K562 (cell line): ENCODE results near the gene COL20A1. TPM values are rescaled to one million over a fixed set of nuclear protein-coding genes. Genes with fewer than 3 reads are reported as not detected.
A peak's percentile ranks its signal among the peaks of the same experiment; 100 is the strongest.

Experiments
- ATAC-seq: fragments of 200-7000 bp; cut with Tn5 transposase; 3 replicates; pipeline ENCODE4 v1.9.1; 2020; ENCODE audit warnings: moderate library complexity
- BruUV-seq: library from RNA; stranded (reverse); fragments of 400-500 nt; replicated peaks from 2 replicates; lab custom pipeline; 2021; lab: Mats Ljungman, UMichigan
- CTCF ChIA-PET: fragments of 300-600 bp; formaldehyde crosslinking; extraction: SDS; loops from one replicate; lab custom pipeline; 2021; ENCODE audit warnings: low intra/inter-chr PET ratio; lab: Yijun Ruan, JAX
- POLR2A ChIA-PET: fragments of 300-600, 350-650 bp; sonication (Branson Sonifier 250); formaldehyde crosslinking; extraction: SDS; loops from one replicate; lab custom pipeline; 2021; ENCODE audit warnings: antibody characterized with exemption, inconsistent platforms; lab: Yijun Ruan, JAX
- DNase-seq, 4 experiments: peaks; one replicate each; pipeline versions ENCODE4 v3.0.0 to v3.0.0-alpha.2; 2011 to 2018; ENCODE audit warnings: low spot score in 3 of 4, mixed read lengths in 3 of 4; ENCODE audit errors: extremely low read depth in 1 of 4
- FAIRE-seq: peaks from 2 replicates; lab custom pipeline; 2011; peaks lifted over from hg19 to GRCh38; lab: Jason Lieb, UNC
- H2AFZ ChIP-seq: 2 replicates; pipeline ENCODE4 v1.6.0; 2011; ENCODE audit warnings: low read depth, low read length, control low read depth, inconsistent platforms
- H3K27ac ChIP-seq: fragments of 200-600 bp; 3 replicates; pipeline ENCODE4 v1.8.0; 2011; ENCODE audit warnings: low read depth, mild to moderate bottlenecking, control low read depth, inconsistent platforms, low read length, moderate library complexity, mixed read lengths; ENCODE audit errors: extremely low read depth
- H3K27me3 ChIP-seq, 2 experiments: fragments of 300-600 bp in 1 of 2; 2 replicates in 1 of 2; 3 replicates in 1 of 2; pipeline versions ENCODE4 v1.6.0 to v1.8.0; 2011; ENCODE audit warnings: inconsistent platforms in 2 of 2, low read length in 2 of 2, mild to moderate bottlenecking in 1 of 2, mixed read lengths in 1 of 2, moderate library complexity in 1 of 2; ENCODE audit not compliant: control insufficient read depth in 2 of 2, insufficient read depth in 2 of 2
- H3K36me3 ChIP-seq: fragments of 300-600 bp; 3 replicates; pipeline ENCODE4 v1.8.0; 2011; ENCODE audit warnings: mild to moderate bottlenecking, low read length, inconsistent platforms; ENCODE audit not compliant: control insufficient read depth, insufficient read depth
- H3K4me1 ChIP-seq, 2 experiments: fragments of 200-600 bp in 1 of 2; replicated peaks in 1 of 2; 2 replicates in 1 of 2; 3 replicates in 1 of 2; pipeline versions ENCODE4 v1.5.1 to v1.8.0; 2011; ENCODE audit warnings: inconsistent platforms in 2 of 2, low read length in 2 of 2, mild to moderate bottlenecking in 1 of 2, mixed read lengths in 1 of 2, moderate library complexity in 1 of 2; ENCODE audit not compliant: control insufficient read depth in 2 of 2, insufficient read depth in 2 of 2
- H3K4me2 ChIP-seq: 2 replicates; pipeline ENCODE4 v1.6.1; 2011; ENCODE audit warnings: low read length, control low read depth, inconsistent platforms, mixed read lengths; ENCODE audit not compliant: insufficient read depth
- H3K4me3 ChIP-seq: fragments of 200-600 bp; sonication (generic), shearing (Covaris generic); 2 replicates; pipeline ENCODE4 v1.5.1; 2016; ENCODE audit warnings: control low read depth, inconsistent platforms
- H3K79me2 ChIP-seq: fragments of 200-600 bp; 3 replicates; pipeline ENCODE4 v1.8.0; 2011; ENCODE audit warnings: low read length, inconsistent platforms; ENCODE audit not compliant: control insufficient read depth, insufficient read depth
- H3K9ac ChIP-seq, 2 experiments: 2 replicates each; pipeline versions ENCODE4 v1.6.0 to v1.6.1; 2011; ENCODE audit warnings: low read depth in 2 of 2, low read length in 2 of 2, control low read depth in 1 of 2, inconsistent platforms in 1 of 2, mild to moderate bottlenecking in 1 of 2, mixed read lengths in 1 of 2; ENCODE audit not compliant: insufficient read depth in 1 of 2
- H3K9me1 ChIP-seq: one replicate; pipeline ENCODE4 v1.6.0; 2011; ENCODE audit warnings: inconsistent platforms, mild to moderate bottlenecking, low read length, moderate library complexity; ENCODE audit not compliant: control insufficient read depth, insufficient read depth
- H3K9me3 ChIP-seq: replicated peaks from 2 replicates; pipeline ENCODE4 v1.5.1; 2011; ENCODE audit warnings: low read depth, low read length, inconsistent platforms; ENCODE audit not compliant: control insufficient read depth, insufficient read depth
- H4K20me1 ChIP-seq: replicated peaks from 2 replicates; pipeline ENCODE4 v1.6.1; 2011; ENCODE audit warnings: low read length, inconsistent platforms, mixed read lengths; ENCODE audit not compliant: control insufficient read depth, insufficient read depth
- CBX1 ChIP-seq: sonication (generic); IDR thresholded peaks from 2 replicates; pipeline ENCODE4 v1.6.1; 2016; ENCODE audit warnings: antibody characterized with exemption, low read depth, mild to moderate bottlenecking
- CXXC5 ChIP-seq: fragments of 250-450 bp; sonication (Bioruptor Pico); IDR thresholded peaks from 2 replicates; pipeline ENCODE4 v1.8.0; 2022; ENCODE audit warnings: inconsistent platforms, mild to moderate bottlenecking, moderate library complexity
- ESRRA ChIP-seq: fragments of 450-650 bp; IDR thresholded peaks from 2 replicates; pipeline ENCODE4 v1.6.1; 2014; ENCODE audit warnings: low read depth, mild to moderate bottlenecking, moderate library complexity, borderline replicate concordance
- RBM22 ChIP-seq: fragments of 200-400 bp; formaldehyde crosslinking; IDR thresholded peaks from 2 replicates; pipeline ENCODE4 v1.6.1; 2018; ENCODE audit warnings: low read length, low read depth; ENCODE audit not compliant: poor library complexity, severe bottlenecking
- WGBS: fragments of 100-300 bp; shearing (Covaris generic); methylation state at CpG from one replicate; pipeline ENCODE4 v1.1.6; 2016; ENCODE audit warnings: low coverage, mixed read lengths; ENCODE audit not compliant: insufficient coverage; ENCODE audit errors: missing lambda C conversion rate; 5-methylcytosine and 5-hydroxymethylcytosine counted together
- in situ Hi-C: fragments of 300-500 bp; cut with MboI; formaldehyde crosslinking; loops from 4 replicates; pipeline ENCODE4 v1.15.0; 2018; ENCODE audit warnings: inconsistent platforms, mixed read lengths
- intact Hi-C: fragments of 100-400 bp; cut with micrococcal nuclease; formaldehyde crosslinking; loops from 2 replicates; pipeline ENCODE4 v1.14.2; 2022
- polyA plus RNA-seq, 8 experiments: library from polyadenylated mRNA; depleted of rRNA in 4 of 8; stranded (reverse) in 5 of 8; unstranded in 3 of 8; fragments of >200 nt; fragmentation: Nextera tagmentation in 2 of 8; fragmentation: Illumina TruSeq in 1 of 8; extraction: Ambion mirVana in 2 of 8; extraction: Trizol in 1 of 8; gene quantifications; 2 replicates each; pipeline versions ENCODE4 v1.2.1 to v1.2.3, GENCODE V29; 2011 to 2014; ENCODE audit warnings: inconsistent platforms in 1 of 8, missing spikeins in 1 of 8
- total RNA-seq, 7 experiments: library from RNA; depleted of rRNA in 6 of 7; stranded (reverse); fragments of >200 nt in 6 of 7; fragmentation: Illumina TruSeq in 2 of 7; extraction: Trizol in 2 of 7; gene quantifications; 2 replicates each; pipeline versions ENCODE4 v1.2.1 to v1.2.3, GENCODE V29; 2011 to 2021; ENCODE audit warnings: low replicate concordance in 1 of 7

Gene COL20A1
- total and polyA plus RNA-seq, 9 of the 15 experiments (the other 6 are each of a cell fraction or from before 2014, with no cell fraction given) = not detected

GRCh38 chr20:63328026-63328700 lies 35.2 kb downstream of the COL20A1 start:
- no peaks in the 10 kb centered on the region for H3K9me1 ChIP-seq
- H3K4me2 ChIP-seq = no peak overlapping the region
- H3K27me3 ChIP-seq = peaks cover 7 to 9% of the 10 kb centered on the region in 2 experiments; a peak in 4 of 5 replicates
- ChIA-PET POLR2A (interaction anchor here (0.6 kb wide), 1 partner anchor 193 kb away, joined by 3 read pairs; no protein-coding TSS in a partner anchor), CTCF (no interaction called here)
- peaks cover 0 to 21% of the 10 kb centered on the region in 2 experiments; a peak in 1 of 5 replicates for H3K4me1 ChIP-seq
- no peak overlapping the region for H3K27ac ChIP-seq
- no peaks in the 10 kb centered on the region for H3K79me2 ChIP-seq
- no TSS peak for BruUV-seq
- H3K9me3 ChIP-seq = no peaks in the 10 kb centered on the region
- H3K36me3 ChIP-seq = no peaks in the 10 kb centered on the region
- no peaks in the 10 kb centered on the region for H4K20me1 ChIP-seq
- H3K4me3 ChIP-seq = no peak overlapping the region
- in situ Hi-C loops = no loop called here
- FAIRE-seq (no peak), ATAC-seq (peak; percentile 30; the same call in 2 of the 3 replicates), DNase-seq (no peak)
- TF ChIP-seq ESRRA = peak; percentile 20; the same call in 1 of the 2 replicates
- no peak for TF ChIP-seq RBM22
- TF ChIP-seq CXXC5 (CRISPR knock-in tag) = no peak
- TF ChIP-seq CBX1 = no peak
- 11% methylated on average over 19 of the region's 20 CpGs for WGBS
- no peak overlapping the region for H3K9ac ChIP-seq
- H2AFZ ChIP-seq = no peak overlapping the region
- intact Hi-C loops = no loop called here
